ENCODE data around the gene CAMTA1.
"Not testable (repeated sequence)": the region's sequence is repeated elsewhere in the genome, so short reads cannot be mapped to it uniquely, and the experiment has no call there.

CAMTA1 gene

GRCh38 chr1:7327849-7328248 lies 542.6 kb downstream of the CAMTA1 start:
- no peak for DNase-seq (ENCODE audit: low read depth in 3 of 3, low spot score in 1 of 3)

GRCh38 chr1:7329868-7330615 lies 544.8 kb downstream of the CAMTA1 start:
- no peak for DNase-seq (ENCODE audit: low read depth in 3 of 3, low spot score in 1 of 3)

- DNase-seq (ENCODE audit: low read depth in 3 of 3, low spot score in 1 of 3) = not testable (repeated sequence)
These were observed 545.5 kb downstream of the CAMTA1 start for GRCh38 chr1:7330726-7331125.

- DNase-seq (ENCODE audit: low read depth in 3 of 3, low spot score in 1 of 3) = no peak
These were observed 546.8 kb downstream of the CAMTA1 start for GRCh38 chr1:7331926-7332535.

GRCh38 chr1:7333094-7333493 lies 547.8 kb downstream of the CAMTA1 start:
- no peak for DNase-seq (ENCODE audit: low read depth in 3 of 3, low spot score in 1 of 3)

- no peak for DNase-seq (ENCODE audit: low read depth in 3 of 3, low spot score in 1 of 3)
These were observed 548.4 kb downstream of the CAMTA1 start for GRCh38 chr1:7333620-7334019.

- DNase-seq (ENCODE audit: low read depth in 3 of 3, low spot score in 1 of 3) = no peak
These were observed 549.3 kb downstream of the CAMTA1 start for GRCh38 chr1:7334475-7335035.

- DNase-seq (ENCODE audit: low read depth in 3 of 3, low spot score in 1 of 3) = no peak
These were observed 550.1 kb downstream of the CAMTA1 start for GRCh38 chr1:7335224-7335879.

GRCh38 chr1:7338439-7338838 lies 553.2 kb downstream of the CAMTA1 start:
- no peak for DNase-seq (ENCODE audit: low read depth in 3 of 3, low spot score in 1 of 3)

- DNase-seq (ENCODE audit: low read depth in 3 of 3, low spot score in 1 of 3) = no peak
These were observed 553.8 kb downstream of the CAMTA1 start for GRCh38 chr1:7339014-7339413.

- no peak for DNase-seq (ENCODE audit: low read depth in 3 of 3, low spot score in 1 of 3)
These were observed 554.7 kb downstream of the CAMTA1 start for GRCh38 chr1:7339953-7340352.

GRCh38 chr1:7341145-7341905 lies 556.1 kb downstream of the CAMTA1 start:
- DNase-seq (ENCODE audit: low read depth in 3 of 3, low spot score in 1 of 3) = no peak

- no peak for DNase-seq (ENCODE audit: low read depth in 3 of 3, low spot score in 1 of 3)
These were observed 558.6 kb downstream of the CAMTA1 start for GRCh38 chr1:7343882-7344281.

GRCh38 chr1:7344299-7344698 lies 559.0 kb downstream of the CAMTA1 start:
- DNase-seq (ENCODE audit: low read depth in 3 of 3, low spot score in 1 of 3) = no peak

GRCh38 chr1:7345516-7345915 lies 560.3 kb downstream of the CAMTA1 start:
- DNase-seq (ENCODE audit: low read depth in 3 of 3, low spot score in 1 of 3) = no peak

- DNase-seq (ENCODE audit: low read depth in 3 of 3, low spot score in 1 of 3) = no peak
These were observed 560.9 kb downstream of the CAMTA1 start for GRCh38 chr1:7346070-7346596.

GRCh38 chr1:7346600-7347570 lies 561.6 kb downstream of the CAMTA1 start:
- DNase-seq (ENCODE audit: low read depth in 3 of 3, low spot score in 1 of 3) = no peak

- no peak for DNase-seq (ENCODE audit: low read depth in 3 of 3, low spot score in 1 of 3)
These were observed 562.8 kb downstream of the CAMTA1 start for GRCh38 chr1:7348073-7348472.

GRCh38 chr1:7348580-7348979 lies 563.3 kb downstream of the CAMTA1 start:
- no peak for DNase-seq (ENCODE audit: low read depth in 3 of 3, low spot score in 1 of 3)

- DNase-seq (ENCODE audit: low read depth in 3 of 3, low spot score in 1 of 3) = no peak
These were observed 565.5 kb downstream of the CAMTA1 start for GRCh38 chr1:7350804-7351203.

Measured in stimulated activated CD4-positive, alpha-beta T cell treated with anti-CD3 and anti-CD28 coated beads, TNF-alpha, amount 100 ng/mL, for 1 hour (primary cell).